ENCODE data around the gene AHCY.
A peak's percentile ranks its signal among the peaks of the same experiment; 100 is the strongest.
"Not testable (repeated sequence)": the region's sequence is repeated elsewhere in the genome, so short reads cannot be mapped to it uniquely, and the experiment has no call there.

The AHCY gene

DNA sequence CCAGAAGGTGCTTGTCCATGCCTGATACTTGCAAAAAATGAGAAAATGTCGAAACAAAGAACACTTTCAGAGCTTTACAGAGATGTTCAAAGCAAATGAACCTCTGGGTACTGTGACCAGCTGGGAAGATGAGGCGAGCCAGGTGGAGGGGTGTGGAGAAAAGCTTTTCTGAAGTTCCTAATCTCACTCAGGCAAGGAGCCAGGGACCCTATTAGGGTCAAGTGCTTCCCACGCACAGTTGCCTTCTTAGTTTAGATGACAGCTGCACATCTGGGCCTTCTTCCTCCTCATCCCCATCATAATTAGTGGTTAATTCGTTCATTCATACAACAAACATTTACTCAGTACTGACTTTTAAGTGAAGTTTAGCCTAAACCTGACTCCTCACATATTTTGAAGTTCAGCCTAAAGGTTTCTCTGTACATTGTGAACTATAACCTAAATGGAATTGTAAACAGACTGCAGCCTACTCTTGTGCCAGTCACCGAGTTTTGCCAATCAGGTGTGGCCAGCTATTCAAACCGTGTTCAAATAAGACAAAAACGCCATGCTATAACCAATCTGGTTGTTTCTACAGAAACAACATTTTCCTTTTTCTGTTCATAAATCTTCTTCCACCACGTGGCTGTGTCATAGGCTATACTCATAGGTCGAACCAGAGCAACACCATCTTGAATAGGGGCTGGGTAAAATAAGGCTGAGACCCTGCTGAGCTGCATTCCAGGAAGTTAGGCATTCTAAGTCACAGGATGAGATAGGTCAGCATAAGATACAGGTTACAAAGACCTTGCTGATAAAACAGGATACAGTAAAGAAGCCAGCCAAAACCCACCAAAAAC lies 19.3 kb upstream of the AHCY start:
- peak; percentile 81 for DNase-seq

DNA sequence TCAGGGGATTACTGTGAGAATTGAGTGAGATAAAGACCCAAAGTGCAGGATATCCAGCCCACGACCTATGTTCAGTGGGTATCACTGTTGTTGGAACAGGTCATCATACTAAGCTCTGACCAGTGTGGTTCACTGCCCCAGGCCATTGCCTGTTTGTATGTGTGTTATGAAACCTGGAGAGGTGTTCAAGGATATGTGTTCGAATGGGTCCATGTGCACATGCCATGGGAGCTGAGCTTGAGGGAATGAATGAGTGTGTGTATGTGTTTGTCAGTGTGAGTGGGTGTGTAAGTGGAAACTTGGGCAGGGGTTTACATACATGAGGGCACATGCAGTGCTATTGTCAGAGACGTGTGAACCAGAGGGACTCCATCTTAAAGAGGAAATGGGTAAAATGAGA lies 17.7 kb upstream of the AHCY start:
- DNase-seq, result no peak

- DNase-seq, result no peak
These were observed 15.7 kb upstream of the AHCY start for GRCh38 chr20:34318609-34319443.

DNA sequence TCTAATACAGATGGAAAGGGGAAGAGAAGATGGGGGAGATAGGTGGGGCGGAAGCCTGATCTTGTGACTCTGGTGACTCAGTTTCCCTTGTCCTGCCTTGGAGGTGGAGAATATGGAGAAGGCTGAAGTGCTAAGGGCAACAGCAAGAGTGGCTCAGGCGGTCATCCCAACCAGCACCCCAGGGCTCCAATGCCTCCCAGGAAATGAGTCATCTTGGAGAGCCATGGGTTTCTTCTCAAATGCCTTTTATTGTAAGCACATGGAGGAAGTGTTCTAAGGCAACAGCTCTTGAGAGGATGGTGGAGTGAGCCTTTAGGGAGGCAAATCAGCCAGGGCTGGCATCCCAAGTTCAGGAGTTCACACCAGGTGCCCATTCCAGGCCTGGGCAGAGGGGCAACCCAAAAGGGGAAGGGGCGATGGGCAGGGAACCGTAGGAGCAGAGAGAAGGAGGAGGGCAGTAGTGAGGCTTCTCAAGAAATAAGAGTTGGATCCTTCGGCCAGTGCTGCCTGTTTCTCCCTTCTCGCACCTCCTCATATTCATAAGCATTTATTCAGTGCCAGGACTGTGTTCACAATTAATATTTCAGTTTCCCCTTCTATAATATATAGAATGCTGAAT lies 13.2 kb upstream of the AHCY start:
- no peak for DNase-seq

DNA sequence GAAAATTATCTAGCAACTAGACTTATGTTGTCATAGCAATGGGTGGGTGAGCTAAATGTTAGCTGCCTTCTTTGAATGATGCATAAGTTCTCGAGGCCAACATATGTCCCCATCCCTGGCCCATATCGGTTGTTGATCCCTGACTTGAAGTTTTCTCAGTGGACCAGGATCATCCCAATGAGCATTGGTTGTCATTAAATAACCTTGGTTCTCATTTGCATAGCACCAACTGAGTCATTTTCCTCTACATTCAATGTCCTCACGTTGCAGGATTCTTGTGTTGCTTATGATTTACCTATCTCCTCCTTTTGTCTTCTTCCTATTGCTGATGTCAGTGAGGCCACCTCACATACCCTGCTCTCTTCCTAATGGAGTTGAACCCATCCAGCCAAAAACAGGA lies 12.1 kb upstream of the AHCY start:
- no peak for DNase-seq

DNA sequence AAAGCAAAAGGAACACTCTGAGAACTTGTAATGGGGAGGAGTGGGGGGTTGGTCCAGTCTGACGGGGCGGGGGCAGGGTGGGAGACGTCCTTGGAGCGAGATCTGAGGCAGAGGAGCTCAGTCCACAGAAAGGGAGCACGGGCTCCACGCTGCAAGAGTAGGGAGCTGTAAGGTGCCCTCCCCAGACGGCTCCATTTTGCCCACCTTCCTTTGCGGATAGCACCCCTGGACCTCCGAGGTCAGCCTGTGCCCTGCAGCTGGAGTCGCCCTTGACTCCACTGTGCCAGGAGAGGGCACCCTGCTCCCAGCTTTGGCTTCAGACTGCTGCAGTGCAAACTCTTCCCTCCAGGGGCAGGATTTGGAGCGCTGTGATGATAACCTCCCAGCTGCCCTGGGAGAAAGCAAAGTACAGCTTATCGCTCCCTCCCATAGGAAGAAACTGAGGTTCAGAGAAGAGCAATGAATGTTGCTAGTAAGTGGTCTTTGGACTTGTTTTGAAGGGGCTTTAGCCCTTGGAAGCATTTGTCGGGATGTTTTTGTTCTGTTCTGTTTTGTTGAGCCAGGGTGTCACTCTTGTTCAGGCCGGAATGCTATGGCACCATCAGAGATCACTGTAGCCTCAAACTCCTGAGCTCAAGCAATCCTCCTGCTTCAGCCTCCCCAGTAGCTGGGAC lies 9.5 kb upstream of the AHCY start:
- peak; percentile 88 for DNase-seq

DNA sequence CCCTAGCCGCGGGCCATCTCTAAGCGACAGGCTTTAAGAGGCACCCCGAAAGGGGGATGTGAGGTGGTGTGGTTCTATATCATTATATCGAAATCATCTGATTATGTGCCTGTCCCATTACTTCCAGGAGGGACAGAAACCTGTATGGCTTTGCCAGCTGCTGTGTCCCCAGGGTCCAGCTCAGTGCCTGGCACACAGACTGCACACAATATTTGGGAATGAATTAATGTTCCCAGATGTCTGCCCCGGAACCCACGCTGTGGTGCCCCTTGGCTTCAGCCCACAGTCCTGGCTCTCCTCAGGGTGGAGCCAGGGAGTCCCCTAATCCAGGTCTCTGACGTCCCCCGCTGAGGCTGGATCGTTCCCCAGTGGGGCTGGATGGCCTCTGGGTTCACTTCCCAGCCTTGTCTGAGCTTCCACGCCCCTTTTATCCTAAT lies 8.9 kb upstream of the AHCY start:
- no peak for DNase-seq

- DNase-seq, result no peak
These were observed 8.2 kb upstream of the AHCY start for GRCh38 chr20:34311118-34312023.

GRCh38 chr20:34310481-34311117 lies 7.4 kb upstream of the AHCY start:
- DNase-seq, result no peak

DNA sequence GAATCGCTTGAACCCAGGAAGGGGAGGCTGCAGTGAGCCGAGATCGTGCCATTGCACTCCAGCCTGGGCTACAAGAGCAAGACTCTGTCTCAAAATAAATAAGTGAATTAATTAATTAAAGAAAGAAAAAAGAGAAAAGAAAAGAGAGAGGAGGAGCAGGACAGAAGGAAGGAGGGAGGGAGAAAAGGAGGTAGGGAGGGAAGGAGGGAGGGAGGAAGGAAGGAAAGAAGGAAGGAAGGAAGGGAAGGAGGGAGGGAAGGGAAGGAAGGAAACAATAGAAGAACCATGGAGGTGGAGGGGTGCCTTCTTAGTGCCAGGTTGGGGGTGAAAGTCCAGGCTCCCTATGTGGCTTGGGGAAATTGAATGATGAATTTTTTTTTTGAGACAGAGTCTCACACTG lies 6.5 kb upstream of the AHCY start:
- no peak for DNase-seq

- DNase-seq, result no peak
These were observed 2.4 kb upstream of the AHCY start for GRCh38 chr20:34305333-34306230.

GRCh38 chr20:34302312-34302722 lies 838 bp downstream of the AHCY start:
- DNase-seq, result no peak

DNA sequence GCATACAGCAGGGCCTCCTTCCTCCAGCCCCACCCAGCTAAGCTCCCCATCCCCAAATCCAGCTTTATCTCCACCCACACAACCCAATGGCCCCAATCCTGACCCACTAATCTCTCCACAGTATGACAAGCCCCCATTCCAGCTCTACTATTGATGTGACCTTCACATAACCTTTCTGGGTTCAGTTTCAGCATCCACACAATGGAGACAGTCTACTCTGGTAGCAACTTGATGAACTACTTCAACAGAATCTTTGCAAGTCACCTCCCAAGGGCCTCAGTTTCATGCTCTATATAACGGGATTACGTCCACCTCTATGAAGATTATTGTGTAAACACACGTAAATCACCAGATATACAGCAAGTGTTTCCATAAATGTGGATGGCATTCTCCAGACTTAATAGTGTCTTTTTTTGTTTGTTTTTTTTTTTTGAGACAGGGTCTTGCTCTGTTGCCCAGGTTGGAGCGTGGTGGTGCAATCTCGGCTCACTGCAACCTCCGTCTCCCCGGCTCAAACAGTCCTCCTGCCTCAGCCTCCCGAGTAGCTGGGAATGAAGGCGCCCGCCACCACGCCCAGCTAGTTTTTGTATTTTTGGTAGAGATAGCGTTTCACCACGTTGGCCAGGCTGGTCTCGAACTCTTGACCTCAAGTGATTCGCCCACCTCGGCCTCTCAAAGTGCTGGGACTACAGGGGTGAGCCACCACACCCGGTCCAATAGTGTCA lies 1.4 kb downstream of the AHCY start:
- DNase-seq, result no peak

DNA sequence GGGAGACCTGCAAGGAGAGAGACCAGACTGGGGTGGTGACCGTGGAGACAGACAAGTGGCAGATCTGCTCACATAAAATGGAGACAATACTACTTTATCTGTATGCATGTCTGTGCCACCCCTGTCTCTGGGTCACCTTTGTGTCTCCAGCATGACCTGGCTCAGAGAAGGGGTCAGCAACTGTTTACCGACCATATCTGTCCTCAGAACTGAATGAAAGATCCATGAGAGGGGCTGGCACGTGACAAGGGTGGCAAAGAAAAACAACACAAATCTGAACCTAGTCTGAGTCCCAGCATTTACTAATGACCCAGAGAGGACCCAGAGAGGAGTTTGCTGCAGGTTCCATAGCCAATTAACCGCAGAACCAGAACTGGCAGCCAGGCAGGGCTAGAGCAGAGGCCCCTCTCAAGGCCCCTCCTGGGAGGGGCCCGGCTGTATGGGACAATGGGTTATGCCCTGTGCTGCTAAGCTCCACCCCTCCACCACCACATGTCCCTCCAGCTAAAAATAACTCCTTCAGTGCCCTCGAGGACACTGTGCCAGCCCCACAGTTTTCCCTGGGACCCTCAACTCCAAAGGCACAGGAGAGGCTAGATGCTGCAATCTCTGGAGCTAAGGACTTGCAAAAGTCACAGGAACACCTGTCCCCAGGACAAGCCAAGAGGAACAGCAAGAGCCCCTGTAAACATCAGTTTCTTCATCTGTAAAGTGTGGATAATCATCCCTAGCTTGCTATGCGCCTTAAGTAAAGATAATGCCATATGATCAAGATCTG lies 2.2 kb downstream of the AHCY start:
- DNase-seq, result no peak

DNA sequence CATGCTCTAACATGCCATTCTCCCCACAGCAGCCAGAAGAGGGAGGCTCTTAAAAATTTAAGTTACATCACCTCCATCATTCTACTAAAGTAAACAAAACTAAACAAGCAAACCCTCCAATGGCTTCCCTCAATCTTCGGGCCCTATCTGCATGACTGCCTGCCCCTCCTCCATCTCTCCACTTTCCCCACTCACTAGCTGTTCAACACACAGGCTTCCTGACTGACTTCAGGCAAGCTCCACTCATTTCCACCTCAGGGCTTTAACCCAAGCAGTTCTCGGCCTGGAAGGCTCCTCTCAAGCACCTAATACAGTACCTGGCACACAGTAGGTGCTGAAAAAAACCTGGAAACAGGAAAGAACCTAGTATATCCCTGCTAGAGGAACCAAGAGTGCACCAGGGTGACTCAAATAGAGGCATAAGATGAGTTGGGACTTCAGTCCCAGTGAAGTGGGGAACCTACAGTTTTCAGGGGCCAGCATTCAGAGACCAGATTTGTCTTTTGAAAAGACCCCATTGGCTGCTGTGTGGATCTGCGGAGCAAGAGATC lies 2.8 kb downstream of the AHCY start:
- DNase-seq, result no peak

- DNase-seq, result no peak
These were observed 3.4 kb downstream of the AHCY start for GRCh38 chr20:34299556-34300255.

DNA sequence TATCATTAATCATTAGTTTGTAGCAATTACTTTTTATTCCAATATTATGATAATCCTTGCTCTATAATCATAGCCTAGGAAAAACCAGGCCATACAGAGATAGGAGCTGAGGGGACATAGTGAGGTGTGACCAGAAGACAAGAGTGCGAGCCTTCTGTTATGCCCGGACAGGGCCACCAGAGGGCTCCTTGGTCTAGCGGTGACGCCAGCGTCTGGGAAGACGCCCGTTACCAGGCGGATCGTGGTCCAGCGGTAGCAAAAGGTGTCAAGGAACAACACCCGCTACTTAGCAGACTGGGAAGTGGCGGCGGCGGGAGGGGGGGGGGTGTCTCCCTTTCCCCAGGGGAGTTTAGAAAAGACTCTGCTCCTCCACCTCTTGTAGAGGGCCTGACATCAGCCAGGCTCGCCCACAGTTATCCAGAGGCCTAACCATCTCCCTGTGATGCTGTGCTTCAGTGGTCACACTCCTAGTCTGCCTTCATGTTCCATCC lies 4.8 kb downstream of the AHCY start:
- not testable (repeated sequence) for DNase-seq

DNA sequence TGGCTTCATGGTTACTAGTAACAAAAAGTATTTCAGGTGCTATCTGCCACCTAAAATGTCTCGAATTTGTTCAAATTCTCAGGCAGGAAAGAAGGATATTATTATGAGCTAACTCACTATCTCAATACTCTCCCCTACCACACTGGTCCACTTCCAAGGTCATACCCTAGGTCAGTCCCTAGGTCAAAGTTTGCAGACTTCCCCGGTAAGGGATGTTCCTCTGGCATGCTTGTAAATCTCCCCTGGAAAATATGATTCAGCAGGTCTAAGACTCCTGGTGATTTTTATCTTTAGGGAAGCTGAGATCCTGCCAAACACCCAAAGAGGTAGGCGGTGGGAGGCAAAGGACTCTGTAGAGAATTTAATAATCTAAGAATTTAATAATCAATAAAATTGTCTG lies 6.7 kb downstream of the AHCY start:
- no peak for DNase-seq
